H1 (cell line): ENCODE results near the gene ANP32A. TPM values are rescaled to one million over a fixed set of nuclear protein-coding genes. Genes with fewer than 3 reads are reported as not detected.

ENCODE experiments used
- CTCF ChIA-PET: fragments of 300-600 bp; sonication (Branson Sonifier 250); formaldehyde crosslinking; loops from one replicate; lab custom pipeline; 2021; ENCODE audit not compliant: partially characterized antibody; lab: Charles Lee
- POLR2A ChIA-PET: fragments of 300-600 bp; sonication (Branson Sonifier 250); formaldehyde crosslinking; loops from one replicate; lab custom pipeline; 2021; ENCODE audit warnings: inconsistent platforms; ENCODE audit not compliant: partially characterized antibody; lab: Charles Lee
- DNase-seq, 2 experiments: peaks; one replicate each; pipeline versions ENCODE4 v3.0.0 to v3.0.0-alpha.2; 2010 to 2022; ENCODE audit warnings: low spot score in 2 of 2, low read depth in 1 of 2, mixed read lengths in 1 of 2
- FAIRE-seq: peaks from 2 replicates; lab custom pipeline; 2011; peaks lifted over from hg19 to GRCh38; lab: Jason Lieb, UNC
- H2AFZ ChIP-seq: 2 replicates; pipeline ENCODE4 v1.8.1; 2012; ENCODE audit warnings: low read length, inconsistent platforms
- H2AK5ac ChIP-seq: 2 replicates; pipeline ENCODE4 v1.6.1; 2013; ENCODE audit warnings: low read depth, low read length
- H2BK120ac ChIP-seq: replicated peaks from 2 replicates; pipeline ENCODE3; 2013; ENCODE audit warnings: low read depth, low read length, inconsistent platforms
- H2BK12ac ChIP-seq: 2 replicates; pipeline ENCODE4 v1.6.1; 2013; ENCODE audit warnings: low read depth, low read length
- H2BK15ac ChIP-seq: 2 replicates; pipeline ENCODE4 v1.6.1; 2013; ENCODE audit warnings: low read length
- H2BK20ac ChIP-seq: 2 replicates; pipeline ENCODE4 v1.6.1; 2013; ENCODE audit warnings: low read length
- H2BK5ac ChIP-seq: 2 replicates; pipeline ENCODE4 v1.6.1; 2013; ENCODE audit warnings: low read depth, low read length
- H3K14ac ChIP-seq: 2 replicates; pipeline ENCODE4 v1.6.1; 2013; ENCODE audit warnings: inconsistent platforms; ENCODE audit not compliant: insufficient read length
- H3K18ac ChIP-seq: 2 replicates; pipeline ENCODE4 v1.6.1; 2013; ENCODE audit warnings: low read length; ENCODE audit errors: extremely low read depth
- H3K23ac ChIP-seq: 2 replicates; pipeline ENCODE4 v1.6.1; 2013; ENCODE audit warnings: inconsistent platforms; ENCODE audit not compliant: insufficient read length
- H3K23me2 ChIP-seq: 2 replicates; pipeline ENCODE4 v1.6.1; 2013; ENCODE audit warnings: low read depth, low read length
- H3K27ac ChIP-seq: 2 replicates; pipeline ENCODE4 v1.6.1; 2011; ENCODE audit warnings: low read depth, low read length, inconsistent platforms
- H3K27me3 ChIP-seq, 4 experiments: replicated peaks in 1 of 4; 1 replicate in 1 of 4; 2 replicates in 3 of 4; pipeline versions ENCODE4 v1.6.1 to v1.8.1; 2011 to 2013; ENCODE audit warnings: low read length in 3 of 4, mild to moderate bottlenecking in 3 of 4, inconsistent platforms in 2 of 4, mixed read lengths in 2 of 4, moderate library complexity in 1 of 4; ENCODE audit not compliant: control insufficient read depth in 3 of 4, insufficient read depth in 3 of 4; ENCODE audit errors: extremely low read depth in 1 of 4
- H3K36me3 ChIP-seq, 4 experiments: 2 replicates each; pipeline versions ENCODE4 v1.6.1 to v1.8.1; 2011 to 2013; ENCODE audit warnings: mild to moderate bottlenecking in 4 of 4, low read length in 3 of 4, moderate library complexity in 2 of 4, control low read depth in 1 of 4, inconsistent platforms in 1 of 4; ENCODE audit not compliant: insufficient read depth in 4 of 4, control insufficient read depth in 2 of 4
- H3K4ac ChIP-seq: replicated peaks from 2 replicates; pipeline ENCODE3; 2013; ENCODE audit warnings: low read length, low read depth, mixed read lengths, inconsistent platforms; ENCODE audit not compliant: insufficient read length
- H3K4me1 ChIP-seq, 4 experiments: replicated peaks in 1 of 4; 1 replicate in 1 of 4; 2 replicates in 3 of 4; pipeline versions ENCODE4 v1.6.1 to v1.8.1; 2011 to 2013; ENCODE audit warnings: low read length in 3 of 4, inconsistent platforms in 2 of 4, mixed read lengths in 1 of 4; ENCODE audit not compliant: insufficient read depth in 4 of 4, control insufficient read depth in 3 of 4
- H3K4me2 ChIP-seq, 2 experiments: 2 replicates each; pipeline versions ENCODE4 v1.6.1 to v1.8.1; 2011 to 2013; ENCODE audit warnings: low read depth in 2 of 2, low read length in 2 of 2, control low read depth in 1 of 2, inconsistent platforms in 1 of 2, mild to moderate bottlenecking in 1 of 2; ENCODE audit not compliant: insufficient read depth in 1 of 2
- H3K4me3 ChIP-seq, 4 experiments: fragments of 200-600, 300-600 bp in 1 of 4; sonication (generic), shearing (Covaris generic), sonication (Bioruptor Twin) in 1 of 4; 2 replicates each; pipeline versions ENCODE4 v1.5.1 to v1.8.1; 2011 to 2016; ENCODE audit warnings: low read length in 4 of 4, low read depth in 3 of 4, control low read depth in 2 of 4, inconsistent platforms in 2 of 4, mild to moderate bottlenecking in 2 of 4, mixed read lengths in 1 of 4, moderate library complexity in 1 of 4; ENCODE audit not compliant: insufficient read depth in 2 of 4; ENCODE audit errors: extremely low read depth in 1 of 4
- H3K56ac ChIP-seq: replicated peaks from 2 replicates; pipeline ENCODE3; 2013; ENCODE audit warnings: low read depth, mild to moderate bottlenecking, mixed read lengths, low read length, inconsistent platforms; ENCODE audit not compliant: insufficient read length
- H3K79me1 ChIP-seq: 2 replicates; pipeline ENCODE4 v1.6.1; 2013; ENCODE audit warnings: low read depth, low read length, control low read depth
- H3K79me2 ChIP-seq, 2 experiments: 2 replicates each; pipeline versions ENCODE4 v1.6.1 to v1.8.1; 2012 to 2013; ENCODE audit warnings: low read length in 2 of 2, mild to moderate bottlenecking in 2 of 2, inconsistent platforms in 1 of 2; ENCODE audit not compliant: insufficient read depth in 2 of 2, control insufficient read depth in 1 of 2
- H3K9ac ChIP-seq, 4 experiments: replicated peaks in 1 of 4; 1 replicate in 1 of 4; 2 replicates in 3 of 4; pipeline versions ENCODE4 v1.6.1 to v1.8.1; 2011 to 2013; ENCODE audit warnings: low read depth in 3 of 4, low read length in 3 of 4, control low read depth in 2 of 4, mild to moderate bottlenecking in 2 of 4, moderate library complexity in 2 of 4, inconsistent platforms in 1 of 4; ENCODE audit errors: extremely low read depth in 1 of 4
- H3K9me3 ChIP-seq, 2 experiments: 2 replicates each; pipeline versions ENCODE4 v1.6.1 to v1.8.1; 2012 to 2013; ENCODE audit warnings: mild to moderate bottlenecking in 2 of 2, moderate library complexity in 2 of 2, control low read depth in 1 of 2, inconsistent platforms in 1 of 2, low read depth in 1 of 2, low read length in 1 of 2, mixed read lengths in 1 of 2; ENCODE audit not compliant: insufficient read depth in 2 of 2
- H4K20me1 ChIP-seq, 2 experiments: replicated peaks in 1 of 2; 2 replicates each; pipeline versions ENCODE3 to v1.8.1; 2011 to 2013; ENCODE audit warnings: inconsistent platforms in 2 of 2, low read length in 2 of 2, mild to moderate bottlenecking in 1 of 2; ENCODE audit not compliant: insufficient read depth in 2 of 2, control insufficient read depth in 1 of 2
- H4K5ac ChIP-seq: 2 replicates; pipeline ENCODE4 v1.6.1; 2013; ENCODE audit warnings: low read length, low read depth, mixed read lengths, inconsistent platforms; ENCODE audit not compliant: insufficient read length
- H4K8ac ChIP-seq: 2 replicates; pipeline ENCODE4 v1.8.0; 2013; ENCODE audit warnings: mild to moderate bottlenecking, moderate library complexity, low read length, inconsistent platforms; ENCODE audit not compliant: insufficient read depth; ENCODE audit errors: extremely low read depth
- H4K91ac ChIP-seq: replicated peaks from 2 replicates; pipeline ENCODE3; 2013; ENCODE audit warnings: low read length, mixed read lengths, inconsistent platforms; ENCODE audit not compliant: insufficient read length
- BACH1 ChIP-seq: IDR thresholded peaks from 2 replicates; pipeline ENCODE4 v1.6.1; 2012; ENCODE audit warnings: low read length, improper control_type of control experiment
- RNF2 ChIP-seq: fragments of 200-900, 300-1000 bp; sonication (generic); IDR thresholded peaks from 2 replicates; pipeline ENCODE4 v1.7.1; 2016; ENCODE audit warnings: borderline replicate concordance, low read depth, mild to moderate bottlenecking, antibody characterized with exemption, low read length; ENCODE audit not compliant: poor library complexity, severe bottlenecking; ENCODE audit errors: missing control alignments
- WGBS, 2 experiments: shearing (Covaris generic) in 1 of 2; methylation state at CpG; one replicate each; pipeline versions ENCODE4 v1.1.6 to v1.1.7; 2013 to 2015; ENCODE audit warnings: low lambda C conversion rate in 2 of 2, mixed read lengths in 2 of 2, inconsistent platforms in 1 of 2, low coverage in 1 of 2, missing lambda C conversion rate in 1 of 2; ENCODE audit not compliant: insufficient replicate concordance in 2 of 2, insufficient coverage in 1 of 2, insufficient read length in 1 of 2; ENCODE audit errors: extremely low coverage in 1 of 2, missing lambda C conversion rate in 1 of 2; 5-methylcytosine and 5-hydroxymethylcytosine counted together
- polyA plus RNA-seq, 7 experiments: library from polyadenylated mRNA; depleted of rRNA in 3 of 7; stranded (reverse) in 5 of 7; unstranded in 2 of 7; fragments of >200 nt in 5 of 7; fragments of 200-250 nt in 2 of 7; gene quantifications; 1 replicate in 5 of 7; 2 replicates in 1 of 7; 4 replicates in 1 of 7; pipeline versions ENCODE4 v1.2.1 to v1.2.3, GENCODE V29; 2011 to 2013; ENCODE audit warnings: missing spikeins in 2 of 7, mixed read lengths in 2 of 7
- total RNA-seq: library from RNA; stranded (reverse); fragmentation: NEBNext Ultra II Directional; extraction: Animal tissue kit (Norgen Biotek cat#: 25700); gene quantifications from 2 replicates; pipeline ENCODE4 v1.2.1, GENCODE V29; 2021

Gene ANP32A
- total and polyA plus RNA-seq, 2 of the 8 experiments (the other 6 are each of a cell fraction or from before 2014, with no cell fraction given): 70.8 to 295 TPM

DNA sequence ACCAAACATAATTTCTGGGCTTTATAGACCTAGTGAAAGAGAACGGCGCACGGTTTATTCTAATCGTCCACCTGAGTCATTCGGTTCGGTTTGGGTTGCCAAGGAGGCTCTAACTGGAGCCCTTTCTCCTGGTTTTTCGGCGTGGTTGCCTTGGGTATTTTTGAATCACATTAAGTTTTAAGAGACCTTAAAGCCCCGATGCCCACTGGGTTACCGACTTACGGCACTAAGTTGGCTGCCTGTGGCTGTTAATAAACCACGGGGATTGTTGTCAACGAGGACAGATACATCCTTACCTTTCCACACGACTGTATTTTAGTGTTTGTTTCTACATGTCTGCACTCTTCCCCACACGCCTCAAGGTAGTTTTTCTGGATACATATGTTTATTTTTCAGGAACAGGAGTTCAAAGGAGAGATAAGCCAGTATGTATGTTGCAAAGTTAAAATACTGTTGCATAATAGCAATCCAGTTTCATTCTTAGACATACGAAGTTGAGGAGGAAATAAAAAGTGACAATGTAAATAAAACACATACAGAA is 1.2 kb upstream of the ANP32A start:
- FAIRE-seq: no peak

More for the DNA sequence above, 1.2 kb upstream of the ANP32A start:
- no peak overlapping the region for H3K14ac ChIP-seq
- no peak overlapping the region for H3K56ac ChIP-seq
- H3K4me1 ChIP-seq: peaks cover under 1 to 4% (median 2%) of the 10 kb centered on the region in 4 experiments; a peak in 5 of 7 replicates
- peak overlapping the region; percentile 72 to 94 (median 92) for H3K4me3 ChIP-seq
- WGBS, 2 experiments: 8% methylated on average over 16 of the region's 16 CpGs; no CpG with 5 or more reads in 1 of the 2 experiments
- no peak overlapping the region for H4K5ac ChIP-seq
- H3K18ac ChIP-seq: no peak overlapping the region
- no peak overlapping the region for H2AFZ ChIP-seq
- H2AK5ac ChIP-seq: no peak overlapping the region
- peaks cover 5 to 42% of the 10 kb centered on the region in 2 experiments for H3K79me2 ChIP-seq
- DNase-seq: no peak
- no peak overlapping the region for H3K23ac ChIP-seq
- no peaks in the 10 kb centered on the region for H3K9me3 ChIP-seq
- no peak overlapping the region for H4K8ac ChIP-seq
- peaks cover 15% of the 10 kb centered on the region in 2 experiments for H4K20me1 ChIP-seq
- no peak overlapping the region for H4K91ac ChIP-seq
- H3K36me3 ChIP-seq: no peaks in the 10 kb centered on the region
- TF ChIP-seq RNF2: peak; percentile 53
- no peak for TF ChIP-seq BACH1
- TF ChIP-seq, all 59 proteins: peak for 1
- H3K27ac ChIP-seq: no peak overlapping the region
- POLR2A ChIA-PET: no interaction called here
- H2BK12ac ChIP-seq: no peak overlapping the region
- H3K27me3 ChIP-seq: peaks cover 8 to 40% (median 24%) of the 10 kb centered on the region in 4 experiments
- peaks cover 12% of the 10 kb centered on the region for H3K23me2 ChIP-seq
- no peak overlapping the region for H2BK120ac ChIP-seq
- H3K4ac ChIP-seq: no peak overlapping the region
- H2BK5ac ChIP-seq: no peak overlapping the region
- no peak overlapping the region for H2BK20ac ChIP-seq
- no peak overlapping the region for H2BK15ac ChIP-seq
- no peaks in the 10 kb centered on the region for H3K79me1 ChIP-seq
- CTCF ChIA-PET: no interaction called here
- H3K4me2 ChIP-seq: peak overlapping the region; percentile 71 to 85
- H3K9ac ChIP-seq: no peak overlapping the region
